Stimulated activated CD4-positive, alpha-beta T cell treated with anti-CD3 and anti-CD28 coated beads, Interleukin-2, amount 100 ng/mL, for 48 hours (primary cell): ENCODE data around the gene MRRF.
"Not testable (repeated sequence)": the region's sequence is repeated elsewhere in the genome, so short reads cannot be mapped to it uniquely, and the experiment has no call there.

ENCODE experiments used
- DNase-seq, 2 donors: peaks; one replicate each; pipeline ENCODE4 v3.0.0-alpha.2; 2020

The MRRF gene

GRCh38 chr9:122363131-122363530 is 98.4 kb downstream of the MRRF start:
- DNase-seq = not testable (repeated sequence)

- DNase-seq = no peak
Observed at GRCh38 chr9:122364117-122364782, 99.6 kb downstream of the MRRF start.

GRCh38 chr9:122364783-122365150 is 100.1 kb downstream of the MRRF start:
- no peak for DNase-seq

- no peak for DNase-seq
Observed at GRCh38 chr9:122366074-122366660, 101.5 kb downstream of the MRRF start.

- no peak for DNase-seq
Observed at GRCh38 chr9:122367065-122367464, 102.4 kb downstream of the MRRF start.

- no peak for DNase-seq
Observed at GRCh38 chr9:122367774-122368460, 103.2 kb downstream of the MRRF start.

GRCh38 chr9:122368642-122369041 is 104.0 kb downstream of the MRRF start:
- DNase-seq = no peak

- DNase-seq = no peak
Observed at GRCh38 chr9:122370303-122370702, 105.6 kb downstream of the MRRF start.

- no peak for DNase-seq
Observed at GRCh38 chr9:122370869-122371755, 106.4 kb downstream of the MRRF start, which contains the start of gene PTGS1. Gene PTGS1, plus strand, starts transcription at chr9:122371024. Its CDS starts 61 bp downstream, at chr9:122371085.

GRCh38 chr9:122371846-122372245 is 107.2 kb downstream of the MRRF start:
- no peak for DNase-seq

GRCh38 chr9:122372856-122373845 is 108.5 kb downstream of the MRRF start:
- no peak for DNase-seq

- DNase-seq = no peak
Observed at GRCh38 chr9:122374885-122375420, 110.3 kb downstream of the MRRF start.

- DNase-seq = no peak
Observed at GRCh38 chr9:122376796-122377195, 112.1 kb downstream of the MRRF start.

- DNase-seq = no peak
Observed at GRCh38 chr9:122377241-122378164, 112.8 kb downstream of the MRRF start.

- no peak for DNase-seq
Observed at GRCh38 chr9:122378236-122378635, 113.6 kb downstream of the MRRF start.

GRCh38 chr9:122379340-122379739 is 114.7 kb downstream of the MRRF start:
- peak in 1 of 2 donors; percentile 15 for DNase-seq

GRCh38 chr9:122380293-122380692 is 115.6 kb downstream of the MRRF start:
- no peak for DNase-seq
